HG03097 (cell line): Measurements from ENCODE around the gene PNRC1.
"Not testable (repeated sequence)": the region's sequence is repeated elsewhere in the genome, so short reads cannot be mapped to it uniquely, and the experiment has no call there.

Source experiments
- ATAC-seq: cut with Tn5 transposase; IDR thresholded peaks from one replicate; pipeline ENCODE4 v1.9.1; 2021; ENCODE audit not compliant: unreplicated experiment, low FRiP score

The PNRC1 gene

DNA sequence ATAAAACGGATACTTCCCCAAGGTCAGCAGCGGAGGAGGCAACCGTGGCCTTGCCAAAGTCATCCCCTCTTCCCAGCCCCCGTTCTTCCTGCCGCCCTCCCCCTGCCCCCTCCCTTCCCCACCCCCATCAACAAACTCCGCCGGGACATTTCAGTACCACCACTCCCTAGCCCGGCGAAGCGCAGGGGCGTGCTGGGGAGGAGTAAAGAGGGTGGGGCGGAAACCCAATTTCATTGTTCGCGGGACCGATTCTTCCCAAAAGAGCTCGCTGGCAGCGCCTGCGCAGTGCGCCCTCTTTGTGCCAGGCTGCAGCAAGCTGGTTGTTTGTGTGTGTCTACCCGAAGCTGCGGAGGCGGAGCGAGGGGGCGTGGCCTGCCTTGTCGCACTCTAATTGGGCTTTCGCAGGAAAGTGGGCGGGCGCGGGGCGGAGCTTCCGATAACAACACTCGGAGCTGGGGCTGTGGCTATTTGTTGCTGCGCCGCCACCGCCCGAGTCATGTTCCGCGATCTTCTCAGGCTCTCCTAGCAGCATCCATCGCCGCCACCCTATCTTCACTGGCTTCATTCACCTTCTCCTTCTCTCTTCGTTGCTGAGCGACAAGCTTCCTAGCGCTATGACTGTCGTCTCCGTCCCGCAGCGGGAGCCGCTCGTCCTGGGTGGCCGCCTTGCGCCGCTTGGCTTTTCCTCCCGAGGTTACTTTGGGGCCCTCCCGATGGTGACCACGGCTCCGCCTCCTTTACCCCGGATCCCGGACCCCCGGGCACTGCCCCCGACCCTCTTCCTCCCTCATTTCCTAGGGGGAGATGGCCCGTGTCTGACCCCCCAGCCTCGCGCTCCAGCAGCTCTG, at the start of gene PNRC1:
PNRC1 (plus strand) TSS at position 471 of the 848 bp plus-strand sequence; CDS start at position 615, 144 bp downstream.
- ATAC-seq, result peak; percentile 75

DNA sequence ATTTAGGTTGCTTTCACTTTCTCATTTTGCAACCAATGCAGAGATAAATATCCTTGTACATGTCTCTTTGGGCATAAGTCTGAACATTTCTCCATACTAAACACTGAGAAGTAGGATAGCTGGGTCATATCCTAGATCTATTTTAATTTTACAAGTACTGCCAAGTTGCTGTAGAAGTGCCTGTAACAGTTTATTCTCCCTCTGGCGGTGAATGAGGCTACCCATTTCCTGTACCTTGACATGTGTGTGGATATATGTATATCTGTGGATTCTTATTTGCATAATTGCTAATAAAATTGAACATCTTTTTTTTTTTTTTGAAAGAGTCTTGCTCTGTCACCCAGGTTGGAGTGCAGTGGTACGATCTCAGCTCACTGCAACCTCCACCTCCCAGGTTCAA, 48.0 kb upstream of the PNRC1 start:
- no peak for ATAC-seq

DNA sequence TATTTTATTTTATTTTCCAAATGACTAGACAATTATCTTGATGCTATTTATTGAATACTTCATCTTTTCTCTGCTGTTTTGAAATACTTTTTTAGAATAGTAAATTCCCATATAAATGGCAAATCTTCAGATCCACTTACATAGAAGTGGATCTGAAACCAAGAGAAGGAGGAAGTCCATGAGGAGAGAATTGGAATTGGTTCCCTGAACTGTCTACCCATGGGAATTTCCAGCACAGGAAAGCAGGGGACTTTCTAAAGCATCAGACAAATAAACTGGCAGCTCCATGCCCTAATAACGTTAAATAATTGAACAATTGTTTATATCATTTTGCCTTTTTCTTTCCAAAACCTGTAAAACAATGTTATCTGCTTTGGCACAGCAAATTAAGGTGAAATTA, 47.1 kb upstream of the PNRC1 start:
- ATAC-seq, result no peak

DNA sequence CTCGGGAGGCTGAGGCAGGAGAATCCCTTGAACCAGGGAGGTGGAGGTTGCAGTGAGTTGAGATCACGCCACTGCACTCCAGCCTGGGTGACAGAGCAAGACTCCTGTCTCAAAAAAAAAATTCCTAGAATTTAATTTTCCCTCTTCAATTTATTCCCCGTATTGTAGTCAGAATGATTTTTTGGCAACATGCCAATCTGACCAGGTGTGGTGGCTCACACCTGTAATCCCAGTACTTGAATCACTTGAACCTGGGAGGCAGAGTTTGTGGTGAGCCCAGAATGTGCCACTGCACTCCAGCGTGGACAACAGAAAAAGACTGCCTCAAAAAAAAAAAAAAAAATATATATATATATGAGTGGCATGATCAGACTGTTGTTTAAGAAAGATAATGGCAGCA, 46.4 kb upstream of the PNRC1 start:
- ATAC-seq, result not testable (repeated sequence)

DNA sequence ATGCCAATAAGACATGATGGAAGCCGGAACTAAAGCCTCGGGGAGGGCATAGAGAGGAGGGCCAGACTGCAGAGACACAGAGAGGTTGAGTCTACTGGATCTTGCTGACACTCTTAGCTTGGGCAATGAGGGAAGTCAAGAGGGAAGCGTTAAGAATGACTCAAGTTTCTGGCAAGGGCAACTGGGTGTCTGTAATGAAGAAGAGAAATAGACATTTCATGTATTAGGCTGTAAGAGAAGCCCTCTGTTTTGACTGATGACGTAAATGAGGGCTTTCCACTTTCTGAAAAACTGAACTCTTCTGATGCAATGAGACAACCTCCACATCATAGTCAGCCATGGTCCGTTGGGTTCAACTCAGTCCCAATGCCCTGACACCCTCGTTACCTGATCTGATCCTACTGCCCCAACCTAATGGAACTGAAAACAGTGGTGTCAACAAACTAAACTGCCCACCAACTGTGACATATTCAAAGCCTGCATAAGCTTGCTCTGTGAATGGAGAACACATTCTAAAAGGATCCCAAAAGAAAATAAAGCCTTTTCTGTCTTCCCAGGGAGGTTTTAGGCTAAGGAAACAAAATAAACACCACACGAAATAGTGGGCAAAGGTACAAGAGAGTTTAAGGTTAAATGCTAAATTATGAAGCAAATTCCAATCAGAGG, 45.8 kb upstream of the PNRC1 start:
- ATAC-seq, result no peak

DNA sequence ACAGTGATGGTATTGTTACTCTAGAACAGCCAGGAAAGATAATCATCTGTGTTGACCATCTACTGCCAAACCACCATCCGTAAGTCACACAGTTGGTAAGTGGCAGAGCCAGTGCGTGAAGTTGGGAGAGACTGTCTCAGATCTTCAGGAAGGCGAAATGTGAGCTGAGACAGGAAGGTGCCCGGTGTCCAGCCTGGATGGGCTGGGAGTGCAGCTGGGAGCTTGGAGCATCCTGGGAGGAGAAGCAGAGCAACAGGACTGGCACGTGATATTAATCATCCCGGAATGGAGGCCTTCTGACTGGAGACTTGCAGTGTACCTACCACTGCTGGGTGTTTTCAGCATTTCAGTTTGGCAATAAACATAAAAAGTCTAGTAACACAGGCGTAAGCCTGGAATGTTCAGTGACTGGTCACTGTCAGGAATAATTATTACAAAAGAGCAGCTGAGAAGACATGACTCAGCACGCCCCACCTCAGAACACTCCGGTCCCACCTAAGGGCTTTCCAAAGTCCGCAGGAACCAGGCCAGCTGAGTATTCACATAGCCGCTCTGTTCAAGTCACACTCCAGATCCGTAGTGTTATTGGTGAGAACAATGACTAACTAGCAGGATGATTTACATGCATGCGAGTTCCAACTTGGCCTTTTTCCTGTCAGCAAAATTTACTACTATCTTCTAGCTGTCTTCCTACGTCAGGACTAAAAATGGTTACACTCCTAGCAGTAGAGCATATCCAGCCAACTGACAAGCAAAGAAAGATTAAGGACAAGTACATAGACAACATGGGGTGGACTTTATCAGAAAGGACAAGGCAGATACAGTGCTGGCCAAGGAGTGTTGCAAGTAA, 45.1 kb upstream of the PNRC1 start:
- ATAC-seq, result no peak

DNA sequence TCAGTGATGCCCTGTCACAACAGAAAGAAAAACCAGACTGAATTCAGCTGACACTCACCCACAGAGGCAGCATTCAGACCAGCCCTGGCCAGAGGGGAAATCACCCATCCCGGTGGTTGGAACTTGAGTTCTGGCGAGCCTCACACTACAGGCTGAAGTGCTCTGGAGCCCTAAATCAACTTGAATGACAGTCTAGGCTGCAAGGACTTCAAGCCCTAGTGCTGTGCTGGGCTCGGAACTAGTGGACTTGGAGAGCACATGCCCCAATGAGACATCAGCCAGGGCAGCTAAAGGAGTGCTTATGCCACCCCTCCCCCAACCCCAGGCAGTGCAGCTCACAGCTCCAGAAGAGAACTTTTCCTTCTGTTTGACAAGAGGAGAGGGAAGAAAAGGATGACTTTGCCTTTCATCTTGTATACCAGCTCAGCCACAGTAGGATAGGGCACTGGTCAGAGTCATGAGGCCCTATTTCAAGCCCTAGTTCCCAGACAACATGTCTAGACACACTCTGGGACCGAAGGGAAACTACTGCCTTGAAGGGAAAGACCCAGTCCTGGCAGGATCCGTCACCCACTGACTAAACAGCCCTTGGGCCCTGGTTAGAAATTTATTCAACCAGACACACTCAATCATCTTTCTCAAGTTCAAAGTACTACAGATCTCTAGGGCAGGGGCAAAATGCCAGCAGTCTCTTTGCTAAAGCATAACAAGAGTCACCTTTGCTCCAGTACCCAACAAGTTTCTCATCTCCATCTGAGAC, 43.2 kb upstream of the PNRC1 start:
- ATAC-seq, result no peak

DNA sequence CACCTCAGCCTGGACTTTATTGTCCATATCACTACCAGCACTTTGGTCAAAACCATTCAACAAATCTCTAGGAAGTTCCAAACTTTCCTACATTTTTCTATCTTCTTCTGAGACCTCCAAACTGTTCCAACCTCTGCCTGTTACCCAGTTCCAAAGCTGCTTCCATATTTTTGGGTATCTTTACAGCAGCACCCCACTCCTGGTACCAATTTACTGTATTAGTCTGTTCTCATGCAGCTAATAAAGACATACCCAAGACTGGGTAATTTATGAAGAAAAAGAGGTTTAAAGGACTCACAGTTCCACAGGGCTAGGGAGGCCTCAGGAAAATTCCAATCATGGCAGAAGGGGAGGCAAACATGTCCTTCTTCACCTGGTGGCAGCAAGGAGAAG, 42.7 kb upstream of the PNRC1 start:
- ATAC-seq, result not testable (repeated sequence)

DNA sequence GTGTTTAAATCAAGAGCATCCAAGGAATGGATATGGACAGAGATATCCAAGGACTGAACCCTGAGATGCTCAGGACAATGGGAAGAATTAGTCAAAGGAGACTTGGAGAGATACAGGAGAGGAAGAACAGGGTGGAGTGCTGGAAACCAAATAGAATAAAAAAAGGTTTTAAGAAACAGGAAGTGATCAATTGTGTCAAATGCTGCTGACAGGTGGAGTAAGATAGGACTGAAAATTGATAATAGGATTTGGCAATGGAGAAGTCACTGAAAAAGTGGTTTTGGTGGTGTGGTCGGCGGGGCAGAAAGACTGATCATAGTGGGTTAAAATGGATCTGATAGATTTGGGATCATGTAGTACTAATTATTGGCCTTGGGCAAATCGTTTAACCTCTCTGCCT, 37.9 kb upstream of the PNRC1 start:
- no peak for ATAC-seq

DNA sequence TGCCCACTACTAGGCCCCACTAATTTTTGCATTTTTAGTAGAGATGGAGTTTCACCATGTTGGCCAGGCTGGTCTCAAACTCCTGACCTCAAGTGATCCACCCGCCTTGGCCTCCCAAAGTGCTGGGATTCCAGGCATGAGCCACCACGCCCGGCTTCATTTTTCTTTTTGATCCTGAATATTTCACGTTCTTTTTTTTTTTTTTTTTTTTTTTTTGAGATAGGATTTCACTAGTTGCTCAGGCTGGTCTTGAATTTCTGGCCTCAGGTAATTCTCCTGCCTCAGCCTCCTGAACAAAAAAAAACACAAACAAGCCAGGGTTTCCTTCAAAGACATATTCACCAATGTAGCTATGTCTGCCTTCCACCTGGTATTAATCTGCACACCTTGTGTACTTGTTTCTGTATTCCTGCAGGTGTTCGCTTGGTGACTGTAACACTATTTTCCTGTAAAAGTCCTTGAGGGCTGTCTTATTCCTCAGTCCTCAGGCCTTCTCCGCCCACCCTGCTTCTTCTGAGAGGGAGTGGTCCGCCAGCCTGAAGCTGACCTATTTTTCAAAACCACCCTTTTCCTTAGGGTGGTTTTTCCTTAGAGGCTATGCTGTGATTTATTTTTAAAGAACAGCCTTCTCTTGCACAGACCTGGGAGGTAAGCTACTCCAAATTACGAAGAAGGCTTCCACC, 36.1 kb upstream of the PNRC1 start:
- ATAC-seq, result no peak

DNA sequence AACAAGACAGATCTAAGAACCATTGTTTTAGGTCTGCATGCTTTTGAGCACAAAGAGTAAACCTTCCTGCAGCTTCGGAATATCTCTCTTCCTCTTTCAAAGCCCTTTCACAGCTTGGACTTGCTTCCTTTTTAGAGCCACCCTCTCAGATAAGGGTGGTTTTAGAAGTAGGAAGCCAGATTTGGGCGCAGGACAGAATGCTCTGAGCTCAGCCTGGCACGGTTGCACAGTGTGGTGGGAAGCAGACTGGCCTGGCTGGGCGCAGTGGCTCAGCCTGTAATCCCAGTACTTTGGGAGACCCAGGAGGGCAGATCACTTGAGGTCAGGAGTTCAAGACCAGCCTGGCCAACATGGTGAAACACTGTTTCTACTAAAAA, 35.6 kb upstream of the PNRC1 start:
- ATAC-seq, result no peak

DNA sequence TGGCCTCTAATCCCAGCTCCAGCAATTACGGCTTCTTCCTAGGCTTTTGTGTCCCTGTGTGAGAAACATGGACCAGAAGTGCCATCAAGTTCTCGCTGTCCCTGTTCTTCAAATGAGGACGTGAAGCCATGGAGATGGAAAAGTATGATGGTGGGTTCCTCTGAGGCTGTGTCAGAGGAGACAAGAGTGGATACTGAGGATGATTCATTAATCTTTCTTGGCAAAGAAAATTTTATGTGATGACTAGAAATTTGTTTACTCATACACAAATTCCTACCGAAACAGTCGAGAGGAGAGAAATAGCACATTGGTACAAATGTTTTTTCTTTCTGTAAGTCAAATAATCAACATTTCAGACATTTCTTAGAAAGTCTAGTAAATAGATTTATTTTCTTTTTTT, 35.0 kb upstream of the PNRC1 start:
- ATAC-seq, result no peak

DNA sequence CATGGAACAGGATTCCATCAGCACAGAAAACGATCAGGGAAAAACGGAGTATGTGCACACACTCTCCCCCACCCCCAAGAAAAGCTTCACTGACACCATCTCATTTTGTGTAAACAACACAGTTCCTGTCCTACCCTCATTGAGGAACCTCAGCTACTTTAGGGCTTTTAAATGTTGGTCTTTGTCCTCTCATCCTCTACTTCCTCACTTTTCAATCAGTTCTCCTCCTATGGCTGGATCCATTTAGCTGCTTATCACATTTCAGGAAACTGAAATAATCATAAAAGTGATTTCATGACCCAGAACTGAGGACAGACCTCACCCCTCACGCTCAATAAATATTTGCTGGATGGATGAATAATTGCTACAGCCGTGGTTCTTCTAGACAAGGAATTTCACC, 33.1 kb upstream of the PNRC1 start:
- ATAC-seq, result no peak

DNA sequence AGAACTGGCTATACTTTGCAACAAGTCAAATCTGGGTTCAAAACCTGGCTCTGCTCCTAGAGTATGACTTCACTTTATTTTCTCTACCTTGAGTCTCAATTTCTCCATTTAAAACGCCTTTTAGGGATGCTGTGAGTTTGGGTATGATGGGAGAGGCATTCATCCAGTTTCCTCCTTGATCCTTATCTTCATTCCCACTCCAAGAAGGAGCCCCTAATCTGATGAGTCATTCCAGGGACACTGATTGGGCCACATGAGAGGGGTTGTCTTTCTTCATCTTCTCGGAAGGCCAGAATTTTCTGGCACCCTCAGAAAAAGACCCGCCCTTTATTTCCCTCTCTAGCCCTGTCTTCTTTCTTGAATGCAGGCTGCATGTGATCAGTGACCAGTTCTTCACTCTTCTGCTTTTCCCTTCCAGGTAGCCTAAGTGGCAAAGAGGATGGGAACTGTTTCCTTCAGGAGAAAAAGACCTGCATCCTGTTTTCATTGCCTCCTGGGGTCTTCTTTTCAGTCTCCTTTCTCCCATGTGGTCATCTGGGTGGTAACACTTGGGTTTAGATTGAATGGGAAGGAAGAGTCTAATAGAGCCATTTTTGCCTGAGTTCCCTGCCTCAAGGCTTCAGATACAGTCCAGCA, 32.1 kb upstream of the PNRC1 start:
- ATAC-seq, result no peak

DNA sequence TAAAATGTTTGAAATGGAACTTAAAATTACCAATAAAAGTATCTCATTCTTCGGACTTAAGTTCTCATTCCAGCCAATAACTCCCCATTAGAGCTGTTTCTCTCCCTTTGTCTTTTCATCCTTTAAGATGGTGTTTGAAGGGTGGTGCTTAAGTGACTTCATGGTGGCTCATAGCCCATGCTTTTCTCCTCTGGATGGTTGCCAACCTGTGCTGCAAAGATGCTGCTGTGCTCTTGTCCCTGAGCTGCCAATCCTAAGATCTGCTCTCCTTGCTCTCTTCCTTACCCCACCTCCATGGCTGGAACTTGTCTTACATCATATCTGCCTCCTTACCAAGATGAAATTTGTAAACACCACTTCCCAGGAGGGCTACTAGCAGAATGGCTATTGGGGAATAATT, 31.6 kb upstream of the PNRC1 start:
- ATAC-seq, result no peak

DNA sequence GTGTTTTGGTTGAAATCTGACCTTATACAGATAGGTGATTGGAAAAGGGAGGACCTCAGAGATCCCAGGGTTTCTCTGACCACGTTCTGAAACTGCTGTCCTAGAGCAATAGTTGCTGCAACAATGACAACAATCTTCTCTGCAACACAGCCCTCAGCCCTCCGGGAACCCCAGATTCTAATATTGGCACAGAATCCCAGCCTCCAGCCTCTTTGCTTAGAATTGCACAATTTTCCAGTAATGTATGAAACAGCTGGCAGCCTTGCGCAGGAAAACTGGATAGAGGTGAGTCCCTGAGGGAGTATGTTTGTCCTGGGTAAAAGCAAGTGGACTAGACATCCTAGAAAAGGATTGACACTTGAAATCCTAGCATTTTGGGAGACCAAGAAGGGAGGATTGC, 30.4 kb upstream of the PNRC1 start:
- ATAC-seq, result no peak

DNA sequence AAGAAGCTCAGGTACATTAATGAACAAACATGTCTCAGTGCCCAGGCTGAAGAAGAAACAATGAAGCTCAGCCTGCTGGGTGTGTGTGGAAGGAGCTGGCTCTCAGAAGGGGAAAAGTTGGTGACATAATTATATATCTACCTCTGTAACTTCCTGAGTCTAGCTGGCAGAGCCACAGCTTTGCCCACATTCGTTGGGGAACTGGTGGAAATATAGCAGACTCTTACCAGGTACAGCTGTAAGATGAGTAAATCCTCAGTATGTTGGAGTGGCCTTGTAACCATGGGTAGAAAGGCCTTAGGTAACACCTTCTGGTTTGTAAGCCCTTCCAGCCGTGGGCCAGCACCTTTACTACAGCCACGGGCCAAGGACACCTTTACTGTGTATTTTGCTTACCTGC, 29.9 kb upstream of the PNRC1 start:
- no peak for ATAC-seq

DNA sequence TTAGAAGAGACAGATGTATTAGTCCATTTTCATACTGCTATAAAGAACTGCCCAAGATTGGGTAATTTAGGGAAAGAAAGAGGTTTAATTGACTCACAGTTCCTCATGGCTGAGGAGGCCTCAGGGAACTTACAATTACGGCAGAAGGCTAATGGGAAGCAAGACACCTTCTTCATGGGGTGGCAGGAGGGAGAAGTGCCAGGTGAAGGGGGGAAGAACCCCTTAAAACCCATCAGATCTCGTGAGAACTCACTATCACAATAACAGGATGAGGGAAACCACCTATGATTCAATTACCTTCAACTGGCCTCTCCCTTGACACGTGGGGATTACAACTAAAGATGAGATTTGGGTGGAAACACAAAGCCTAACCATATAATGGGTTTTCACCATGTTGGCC, 28.9 kb upstream of the PNRC1 start:
- ATAC-seq, result no peak

DNA sequence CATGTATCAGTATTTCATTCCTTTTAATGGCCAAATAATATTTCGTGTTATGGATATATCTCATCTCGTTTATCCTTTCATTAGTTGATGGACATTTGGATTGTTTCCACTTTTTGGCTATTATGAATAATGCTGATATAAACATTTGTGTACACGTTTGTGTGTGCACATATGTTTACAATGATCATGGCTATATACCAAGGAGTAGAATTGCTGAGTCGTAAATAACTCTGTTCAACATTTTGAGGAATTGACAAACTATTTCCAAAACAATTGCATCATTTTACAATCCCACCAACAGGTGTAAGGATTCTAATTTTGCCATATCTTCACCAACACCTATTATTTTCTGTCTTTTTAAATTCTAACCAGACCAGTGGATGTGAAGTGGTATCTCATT, 26.3 kb upstream of the PNRC1 start:
- ATAC-seq, result no peak

DNA sequence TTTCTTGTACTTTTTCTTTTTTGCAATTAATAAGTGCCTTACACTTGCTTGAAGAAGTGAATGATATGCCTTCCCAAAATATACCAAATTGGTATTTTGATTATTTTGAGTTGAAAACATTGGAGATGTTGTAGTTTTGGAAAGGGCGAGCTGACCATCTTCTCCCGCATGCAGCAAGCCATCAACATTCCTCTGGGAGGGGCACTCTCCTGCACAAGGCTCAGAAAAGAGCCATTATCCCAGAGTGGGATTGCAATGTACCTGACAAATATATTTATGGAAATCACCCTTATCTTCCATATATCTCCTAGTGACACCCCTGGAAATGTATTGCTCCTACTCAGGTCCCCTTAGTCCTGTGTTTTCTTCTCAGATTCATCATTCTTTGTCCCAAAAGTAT, 22.8 kb upstream of the PNRC1 start:
- no peak for ATAC-seq
